UCSD-AML1 (cell line): ENCODE measurements around the gene TAX1BP1.

Experiments
- DNase-seq: peaks from one replicate; lab custom pipeline; 2025; ENCODE audit not compliant: unreplicated experiment; lab: John Stamatoyannopoulos, UW

The TAX1BP1 gene

DNA sequence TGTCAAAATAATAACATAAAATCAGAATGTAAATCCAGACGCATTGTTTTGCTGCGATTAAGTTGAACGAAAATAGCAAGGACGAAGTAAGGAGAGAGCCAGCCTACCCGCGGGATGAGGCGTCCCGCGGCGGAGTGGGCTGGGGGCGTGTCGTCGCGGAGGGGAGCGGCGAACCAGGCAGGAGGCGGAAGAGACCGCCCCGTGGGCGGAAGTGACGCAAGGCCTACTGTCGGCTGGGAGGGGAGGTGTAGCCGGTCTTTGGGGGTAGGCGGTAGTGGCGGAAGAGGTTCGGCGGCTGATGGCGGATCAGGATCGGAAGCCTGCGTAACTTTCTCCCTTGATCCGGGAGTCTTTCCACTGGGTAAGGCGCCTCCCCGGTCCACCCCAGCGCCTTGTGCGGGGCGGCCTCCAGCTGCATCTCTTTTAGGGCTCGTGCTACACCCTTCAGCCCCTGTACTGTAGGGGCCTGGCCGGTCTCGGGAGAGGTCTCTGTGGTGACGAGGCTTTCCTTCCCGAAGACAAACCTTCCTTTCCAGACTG, at the start of gene TAX1BP1:
TSS of gene TAX1BP1 (plus strand) at position 254 of the 540 bp plus-strand sequence. CDS start 8,363 bp downstream, outside the sequence.
- DNase-seq: peak; percentile 86

DNA sequence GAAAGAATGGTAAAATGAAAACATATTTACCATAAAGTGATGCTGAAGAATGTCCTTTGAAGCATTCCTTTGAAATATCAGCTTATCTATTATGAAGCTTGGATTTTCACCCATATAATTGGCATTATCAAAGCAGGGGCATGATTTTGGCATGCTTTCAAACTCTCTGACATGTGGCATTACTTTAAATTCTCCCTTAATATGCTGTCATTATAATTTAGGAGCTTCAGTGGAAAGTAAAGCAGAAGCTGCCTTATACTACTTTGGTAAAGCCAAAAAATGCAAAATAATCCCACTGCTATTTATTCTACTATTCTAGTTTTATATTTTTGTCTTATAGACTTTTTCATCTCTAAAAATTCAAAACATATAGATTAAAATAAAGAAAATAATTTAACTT, 49.3 kb upstream of the TAX1BP1 start:
- DNase-seq: no peak

- DNase-seq: no peak
Measured at GRCh38 chr7:27693794-27694193, 46.2 kb upstream of the TAX1BP1 start.

DNA sequence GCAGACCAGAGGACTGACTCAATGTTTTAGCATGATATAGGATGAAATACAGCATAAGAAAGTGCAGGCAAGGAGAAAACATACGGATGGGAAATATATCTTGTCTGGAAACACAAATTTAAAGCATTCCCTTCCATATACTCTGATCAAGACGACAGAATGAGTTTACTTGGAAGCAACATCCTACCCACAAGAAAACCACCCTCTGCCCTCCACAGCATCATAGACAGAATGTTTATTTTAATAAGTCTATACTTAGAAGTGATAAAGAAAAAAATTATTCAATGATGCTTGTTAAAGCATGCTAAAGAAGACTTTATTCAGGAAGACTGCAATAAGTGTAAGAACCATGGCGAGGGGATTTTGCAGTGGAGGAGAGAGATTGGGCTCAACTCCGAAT, 44.9 kb upstream of the TAX1BP1 start:
- DNase-seq: no peak

DNA sequence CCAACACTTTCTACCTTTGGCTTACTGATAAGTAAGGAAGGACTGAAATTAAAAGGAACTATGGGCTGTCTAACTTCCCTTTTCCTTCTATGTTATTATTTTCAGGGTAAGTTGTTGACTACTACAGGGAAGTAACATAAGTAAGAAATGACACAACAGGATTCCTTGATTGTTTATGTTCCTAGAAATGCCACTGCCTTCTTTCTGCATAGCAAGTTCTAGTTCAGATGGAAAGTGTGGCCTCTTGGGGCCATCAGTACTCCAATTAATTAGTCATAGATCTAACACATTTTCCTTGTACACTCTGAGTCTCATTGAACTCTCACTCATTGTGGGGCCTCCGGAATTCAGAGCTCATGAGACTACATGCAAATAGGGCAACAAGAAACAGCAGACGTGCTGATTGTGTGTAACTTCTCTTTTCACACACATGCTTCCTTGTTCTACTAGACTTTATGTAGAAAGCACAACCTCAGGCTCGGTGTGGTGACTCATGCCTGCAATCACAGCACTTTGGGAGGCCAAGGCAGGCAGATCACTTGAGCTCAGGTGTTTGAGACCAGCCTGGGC, 42.0 kb upstream of the TAX1BP1 start:
- no peak for DNase-seq

GRCh38 chr7:27699751-27700150, 40.2 kb upstream of the TAX1BP1 start:
- DNase-seq: no peak

DNA sequence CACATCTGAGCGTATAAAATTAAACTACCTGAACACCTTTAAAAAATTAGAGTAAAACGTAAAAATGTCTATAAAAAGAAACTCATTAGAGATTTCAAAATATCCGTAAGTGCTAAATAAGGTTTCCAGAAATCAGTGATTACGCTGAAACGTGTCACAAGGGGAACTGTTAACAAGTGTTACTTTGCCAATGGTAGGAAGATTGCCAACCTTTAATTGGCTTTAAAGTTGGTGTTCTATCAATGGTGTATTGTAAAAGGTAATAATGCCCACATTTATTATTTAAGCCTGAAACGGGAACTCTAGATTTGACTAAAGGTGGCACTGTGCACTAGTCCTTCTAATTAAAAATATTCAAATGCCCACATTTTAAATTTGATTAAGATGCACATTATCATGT, 39.5 kb upstream of the TAX1BP1 start:
- no peak for DNase-seq

- no peak for DNase-seq
Measured at GRCh38 chr7:27703181-27703580, 36.8 kb upstream of the TAX1BP1 start.

DNA sequence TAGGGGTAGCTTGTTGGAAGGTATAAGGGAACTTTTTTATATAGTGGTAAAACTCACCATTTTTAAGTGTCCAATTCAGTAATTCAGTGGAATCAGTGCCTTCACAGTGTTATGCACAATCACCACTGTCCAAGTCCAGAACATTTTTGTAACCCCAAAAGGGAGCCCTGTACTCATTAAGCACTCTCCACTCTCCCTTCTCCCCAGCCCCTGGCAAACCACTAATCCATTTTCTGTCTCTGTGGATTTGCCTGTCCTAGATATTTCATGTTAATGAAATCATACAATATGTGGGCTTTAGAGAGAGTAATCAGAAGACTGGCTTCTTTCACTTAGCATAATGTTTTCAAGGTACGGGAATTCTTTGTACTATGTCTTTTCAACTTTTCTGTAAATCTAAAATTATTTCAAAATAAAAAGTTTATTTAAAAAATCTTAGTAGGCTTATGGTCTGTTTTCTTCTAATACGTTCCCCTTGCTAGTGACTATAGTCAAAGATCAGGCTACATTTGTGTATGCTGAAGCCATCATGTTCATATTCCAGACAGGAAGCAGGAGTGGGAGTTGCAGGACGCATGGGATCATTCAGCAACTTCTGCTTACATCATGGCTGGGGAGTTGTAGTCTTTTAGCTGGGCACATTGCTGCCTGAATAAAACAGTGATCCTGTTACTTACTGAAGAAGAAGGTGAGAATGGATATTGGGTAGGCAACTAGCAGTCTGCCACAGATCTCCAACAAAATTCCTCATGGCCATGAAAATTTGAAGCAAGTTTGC, 35.4 kb upstream of the TAX1BP1 start:
- DNase-seq: no peak

DNA sequence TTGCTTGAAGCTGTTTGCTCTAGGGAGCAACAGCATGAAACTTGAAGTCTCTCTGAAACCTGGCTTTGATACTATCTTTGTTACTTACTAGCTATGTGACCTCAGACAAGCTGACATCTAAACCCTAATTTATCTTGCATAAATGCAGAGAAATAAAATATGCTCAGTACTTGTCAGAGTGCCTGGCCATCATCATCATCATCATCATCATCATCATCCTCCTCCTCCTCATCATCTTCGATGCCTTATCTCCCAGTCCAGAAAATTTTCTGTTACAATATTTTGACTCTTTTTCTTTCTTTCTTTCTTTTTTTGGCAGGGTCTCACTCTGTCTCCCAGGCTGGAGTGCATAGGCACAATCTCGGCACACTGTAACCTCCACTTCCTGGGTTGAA, 34.8 kb upstream of the TAX1BP1 start:
- no peak for DNase-seq

- DNase-seq: no peak
Measured at GRCh38 chr7:27708485-27708884, 31.5 kb upstream of the TAX1BP1 start.

DNA sequence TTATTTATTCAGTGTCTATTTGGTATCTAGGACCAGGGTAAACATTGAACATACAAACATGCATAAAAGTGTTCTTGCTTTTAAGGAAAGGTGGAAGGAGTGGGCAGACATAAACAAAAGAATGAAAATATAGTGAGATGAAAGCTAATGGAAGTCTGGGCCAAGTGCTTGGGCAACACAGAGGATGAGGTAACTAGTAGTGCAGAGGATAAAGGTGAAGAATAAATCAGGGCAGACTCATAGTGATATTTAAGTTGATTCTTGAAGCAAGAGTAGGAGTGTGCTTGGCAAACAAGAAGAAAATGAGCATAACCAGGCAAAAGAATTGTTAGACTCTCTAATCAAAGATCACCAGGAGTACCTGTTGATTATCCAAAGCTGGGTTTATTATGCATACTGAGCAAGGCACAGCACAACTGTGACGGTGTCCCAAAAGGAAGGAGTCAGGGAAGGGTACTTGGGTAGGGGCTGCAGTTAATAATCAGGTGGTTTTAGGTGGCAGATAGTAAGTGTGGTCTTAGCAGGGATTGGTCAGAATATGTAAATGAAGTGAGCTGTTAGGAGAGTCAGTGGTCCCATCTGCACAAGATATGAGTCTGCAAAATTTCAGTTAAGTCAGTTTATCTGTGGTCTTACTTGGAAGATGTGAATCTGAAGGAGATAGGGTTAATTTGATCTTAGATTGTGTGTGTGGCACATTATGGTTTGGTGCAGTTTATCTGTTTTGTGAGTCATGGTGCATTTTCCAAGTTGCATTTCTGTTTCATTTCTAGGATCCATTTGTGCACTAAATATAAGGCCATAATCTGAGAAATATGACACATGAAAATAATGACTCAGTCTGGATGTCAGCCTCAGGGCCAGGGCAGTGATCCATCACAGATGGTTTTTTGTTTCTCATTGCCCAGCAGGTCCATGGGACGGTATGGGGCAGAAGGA, 30.6 kb upstream of the TAX1BP1 start:
- no peak for DNase-seq

- no peak for DNase-seq
Measured at GRCh38 chr7:27712217-27712616, 27.7 kb upstream of the TAX1BP1 start.

DNA sequence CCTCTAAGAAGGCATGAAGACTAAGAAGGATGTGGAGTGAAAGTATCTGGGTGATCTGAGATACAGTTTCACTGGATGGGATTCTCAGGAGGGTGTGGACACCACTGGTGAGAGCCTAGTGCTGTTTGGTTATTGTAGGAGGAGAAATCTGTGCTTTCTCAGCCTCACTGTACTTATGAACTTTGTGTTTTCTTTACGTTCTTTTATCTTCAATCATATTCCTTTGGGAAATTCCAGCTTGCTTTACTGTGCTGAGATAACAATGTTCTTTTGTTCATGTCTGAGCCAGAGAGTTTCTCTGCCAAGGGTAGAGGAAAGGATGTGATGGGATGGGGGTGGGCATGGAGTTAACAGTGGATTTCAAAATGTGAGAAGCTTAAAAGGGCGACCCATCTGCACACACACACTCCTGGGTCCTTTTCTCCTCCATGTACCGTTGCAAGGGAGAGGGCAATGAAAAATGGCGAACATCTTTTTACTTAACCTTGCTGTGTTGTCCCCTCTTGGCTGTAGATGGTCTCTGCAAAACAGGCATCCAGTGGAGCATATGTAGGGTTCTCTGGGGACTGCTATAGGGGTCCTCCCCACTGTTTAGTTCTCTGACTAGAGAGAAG, 25.0 kb upstream of the TAX1BP1 start:
- DNase-seq: no peak

- DNase-seq: no peak
Measured at GRCh38 chr7:27723085-27723484, 16.9 kb upstream of the TAX1BP1 start.

DNA sequence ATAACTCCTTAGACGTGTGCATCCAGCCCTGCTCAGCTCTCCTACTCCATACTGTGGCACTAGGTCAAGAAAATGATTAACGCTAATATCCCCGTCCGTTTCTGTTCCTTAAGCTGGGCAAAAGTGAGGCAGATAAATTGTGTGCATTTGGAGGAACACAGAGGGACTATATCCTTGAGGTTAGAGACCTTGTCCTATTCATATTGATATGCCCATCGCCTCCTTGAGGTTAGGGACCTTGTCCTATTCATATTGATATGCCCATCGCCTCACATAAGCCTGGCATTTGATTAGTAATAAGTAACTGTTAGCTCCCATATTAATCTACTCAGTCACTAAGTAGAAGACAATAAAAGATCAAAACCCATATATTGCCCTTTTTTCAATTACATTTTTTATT, 12.9 kb upstream of the TAX1BP1 start:
- no peak for DNase-seq

GRCh38 chr7:27730112-27730511, 9.8 kb upstream of the TAX1BP1 start:
- DNase-seq: no peak

- no peak for DNase-seq
Measured at GRCh38 chr7:27734583-27734982, 5.4 kb upstream of the TAX1BP1 start.

DNA sequence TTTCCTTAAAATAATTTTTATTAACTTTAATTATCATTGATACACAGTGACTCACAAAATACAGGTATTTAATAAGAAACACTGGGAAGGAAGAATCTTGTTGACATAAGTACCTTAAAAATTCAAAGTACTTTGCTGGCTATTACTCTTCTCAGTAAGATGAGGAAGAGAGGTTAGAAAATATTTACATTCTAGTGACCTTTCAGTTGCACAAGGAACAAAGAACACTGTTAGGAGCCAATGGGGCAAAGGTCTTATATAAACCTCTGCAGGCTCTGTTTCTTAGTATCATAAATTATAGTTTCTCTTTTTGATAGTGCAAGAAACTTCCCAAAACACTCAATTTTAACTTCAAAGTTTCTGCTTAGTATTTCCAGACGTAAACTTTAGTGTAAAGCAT, 4.8 kb upstream of the TAX1BP1 start:
- DNase-seq: no peak

- no peak for DNase-seq
Measured at GRCh38 chr7:27735831-27736230, 4.1 kb upstream of the TAX1BP1 start.

DNA sequence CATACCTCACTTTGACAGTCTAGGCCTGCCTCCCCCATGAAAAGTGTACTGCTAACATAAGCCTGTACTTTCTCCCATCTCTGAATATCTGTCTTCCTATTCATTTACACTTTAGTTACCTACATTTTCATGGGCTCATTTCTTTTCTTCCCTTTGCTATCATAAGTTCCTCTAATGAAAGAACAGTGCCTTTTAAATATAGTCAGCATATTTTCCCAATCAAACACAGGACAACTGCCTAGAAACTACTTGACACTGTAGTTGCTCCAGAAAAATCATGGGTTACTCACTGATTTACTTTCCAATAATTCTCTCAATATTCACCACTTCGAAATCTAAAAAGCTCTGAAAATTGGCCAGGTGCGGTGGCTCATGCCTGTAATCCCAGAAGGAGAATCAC, 2.8 kb upstream of the TAX1BP1 start:
- DNase-seq: no peak
